Stimulated activated naive CD4-positive, alpha-beta T cell (primary cell): ENCODE results near the gene NCAM1.

ENCODE experiments used
- DNase-seq, 6 experiments: peaks; one replicate each; lab custom pipeline; 2025; lab: John Stamatoyannopoulos, UW

NCAM1 gene

DNA sequence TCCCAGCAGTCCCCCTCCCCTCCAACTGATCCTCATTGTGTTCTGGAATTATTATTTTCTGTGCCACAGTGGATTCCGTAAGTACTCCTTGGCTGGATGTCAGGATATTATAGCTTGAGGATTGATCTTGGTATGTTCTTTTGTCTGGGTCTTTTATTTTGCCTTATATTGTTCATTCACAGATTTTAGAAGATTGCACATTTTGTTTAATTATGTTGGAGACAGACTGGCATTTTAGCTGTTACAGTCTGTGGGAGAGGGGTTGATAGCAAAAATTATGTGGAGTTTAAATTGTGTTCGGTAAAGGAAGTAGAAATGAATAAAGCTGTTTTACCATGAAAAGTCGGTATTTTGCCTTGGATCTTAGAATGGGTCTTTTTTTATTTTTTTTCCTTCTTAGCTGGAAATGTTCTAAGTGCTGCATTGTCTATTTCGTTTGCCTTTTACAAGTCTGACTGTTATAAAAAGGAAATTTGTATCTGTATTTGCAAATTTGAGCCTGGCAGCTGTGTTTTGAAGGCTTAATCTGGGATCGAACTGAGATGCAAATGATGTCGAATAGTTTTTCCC is 211.2 kb downstream of the NCAM1 start:
- no peak for DNase-seq

- no peak for DNase-seq
Observed at GRCh38 chr11:113173126-113173525, 211.9 kb downstream of the NCAM1 start.

DNA sequence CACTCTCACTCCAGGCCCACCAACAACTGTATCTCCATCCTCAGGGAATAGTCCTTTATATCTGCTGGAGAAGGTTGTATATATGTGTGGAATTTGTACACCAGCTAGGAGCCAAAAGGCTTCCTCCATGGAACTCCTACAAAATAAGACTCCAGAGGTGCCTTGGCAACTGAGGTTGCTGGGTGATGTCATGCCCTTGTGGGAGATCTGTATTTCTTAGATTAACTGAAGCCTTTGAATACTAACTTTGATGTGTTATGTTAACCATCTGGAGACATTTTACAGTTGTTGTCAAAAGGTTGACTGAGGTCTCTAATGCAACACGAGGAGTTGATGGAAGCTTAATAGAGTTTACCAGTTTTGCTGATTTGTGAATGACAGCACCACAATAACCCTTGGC is 213.7 kb downstream of the NCAM1 start:
- DNase-seq, result no peak

DNA sequence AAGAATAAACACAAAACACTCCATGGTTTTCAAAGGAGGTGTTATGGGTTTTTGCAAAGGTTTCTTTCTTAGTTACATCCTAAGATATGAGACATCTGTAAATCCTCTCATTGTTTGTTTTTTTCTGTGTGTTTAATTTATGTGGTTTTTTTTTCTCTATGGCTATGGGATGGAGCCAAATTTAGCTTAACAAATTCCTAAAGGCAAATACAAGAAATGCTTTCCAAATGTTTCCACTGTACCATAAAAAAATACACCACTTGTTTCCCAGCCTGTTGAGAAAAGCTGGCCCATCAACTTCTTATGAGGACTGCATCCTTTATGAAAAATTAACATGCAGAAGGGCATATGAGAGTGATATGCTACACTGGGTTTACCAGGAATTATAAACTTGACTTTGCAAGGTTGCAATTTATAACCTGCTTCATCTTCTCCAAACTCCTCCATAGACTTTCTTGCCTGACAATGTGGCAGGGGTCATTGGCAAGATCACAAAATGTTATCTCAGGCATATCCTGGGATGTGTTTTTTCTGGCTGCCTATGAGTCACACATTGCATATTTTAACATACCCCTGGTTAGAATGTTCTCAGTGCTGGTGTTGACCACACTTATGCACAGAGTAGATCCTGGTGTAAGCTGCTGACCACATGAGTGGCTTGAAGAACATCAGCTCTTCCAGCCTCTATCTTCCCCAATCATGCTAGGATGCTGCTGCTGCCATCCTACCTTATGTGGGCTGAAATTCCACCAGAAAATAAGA is 215.6 kb downstream of the NCAM1 start:
- DNase-seq, result no peak

GRCh38 chr11:113177671-113178070 is 216.5 kb downstream of the NCAM1 start:
- no peak for DNase-seq

- no peak for DNase-seq
Observed at GRCh38 chr11:113178381-113179070, 217.3 kb downstream of the NCAM1 start.

- no peak for DNase-seq
Observed at GRCh38 chr11:113179181-113179704, 218.0 kb downstream of the NCAM1 start.

- no peak for DNase-seq
Observed at GRCh38 chr11:113181094-113181493, 219.9 kb downstream of the NCAM1 start.

DNA sequence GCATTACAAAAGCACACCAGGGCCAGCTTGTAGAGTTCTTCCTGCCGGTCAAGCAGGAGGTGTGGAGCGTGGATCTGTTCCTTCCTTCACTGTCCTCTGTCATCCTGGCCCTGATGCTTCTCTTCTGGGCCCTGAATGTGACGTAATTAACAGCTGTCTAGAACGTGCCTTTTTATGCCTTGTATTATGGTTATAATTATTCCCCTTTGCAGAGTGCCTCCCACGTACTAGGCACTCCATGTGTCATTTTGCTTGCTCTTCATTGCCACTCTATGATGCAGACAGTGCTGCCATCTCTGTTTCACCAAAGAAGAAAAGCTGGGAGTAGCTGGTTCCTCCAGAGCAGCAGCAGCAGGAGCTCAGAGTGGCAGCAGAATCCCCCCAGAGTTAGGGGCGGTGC is 221.1 kb downstream of the NCAM1 start:
- no peak for DNase-seq

DNA sequence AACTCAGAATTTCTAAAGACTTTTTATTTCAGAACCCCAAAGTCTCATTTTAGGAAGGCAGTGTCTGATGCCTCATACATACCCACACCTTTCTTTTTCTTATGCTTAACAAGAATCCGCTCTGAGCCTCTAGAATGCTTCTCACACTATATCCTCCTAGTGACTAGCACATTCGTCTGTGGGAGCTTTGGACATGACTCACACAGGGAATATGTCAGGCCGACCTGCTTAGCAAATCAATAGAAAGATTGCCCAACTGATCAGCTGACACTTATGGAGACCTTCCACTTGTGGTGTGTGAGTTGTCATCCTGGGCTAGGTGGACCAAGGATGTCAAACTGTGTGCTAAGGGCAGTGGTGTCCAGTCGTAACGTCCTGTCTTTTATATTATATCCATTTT is 223.3 kb downstream of the NCAM1 start:
- no peak for DNase-seq

- no peak for DNase-seq
Observed at GRCh38 chr11:113188371-113188834, 227.2 kb downstream of the NCAM1 start.

GRCh38 chr11:113189909-113190667 is 228.9 kb downstream of the NCAM1 start:
- no peak for DNase-seq

- no peak for DNase-seq
Observed at GRCh38 chr11:113192121-113192925, 231.1 kb downstream of the NCAM1 start.

DNA sequence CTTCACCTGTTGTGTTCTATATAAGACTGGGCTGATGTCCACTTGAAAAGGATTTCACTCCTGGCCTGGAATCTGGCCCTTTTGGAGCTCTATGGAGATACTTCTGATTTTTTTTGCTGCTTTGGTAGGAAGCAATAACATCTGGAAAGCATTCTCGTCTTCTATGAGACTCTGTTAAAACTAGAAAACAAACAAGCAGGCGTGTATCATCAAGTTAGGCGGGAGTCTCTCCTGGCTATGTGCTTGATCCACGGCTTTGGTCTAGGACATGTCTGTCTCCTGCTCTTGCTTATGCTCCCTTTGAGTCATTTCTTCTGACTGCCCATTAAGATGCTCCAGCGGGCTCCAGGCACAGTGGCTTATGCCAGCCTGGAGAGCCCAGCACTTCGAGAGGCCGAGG is 231.8 kb downstream of the NCAM1 start:
- DNase-seq, result no peak

- DNase-seq, result no peak
Observed at GRCh38 chr11:113193946-113194345, 232.7 kb downstream of the NCAM1 start.

DNA sequence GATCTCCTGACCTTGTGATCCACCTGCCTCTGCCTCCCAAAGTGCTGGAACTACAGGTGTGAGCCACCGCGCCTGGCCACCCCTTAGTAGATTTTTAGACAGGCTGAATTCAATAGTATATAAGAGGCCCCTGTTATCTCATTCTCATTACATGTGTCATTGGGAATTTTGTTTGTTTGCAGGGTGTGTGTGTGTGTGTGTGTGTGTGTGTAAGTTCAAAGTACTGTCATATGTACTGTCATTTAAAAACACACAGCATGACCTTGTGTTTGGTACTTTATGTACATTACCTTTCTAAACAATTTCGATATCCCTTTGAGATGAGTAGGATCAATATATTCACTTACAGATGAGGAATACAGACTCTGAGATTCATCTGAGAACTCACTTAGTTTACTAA is 234.5 kb downstream of the NCAM1 start:
- no peak for DNase-seq

DNA sequence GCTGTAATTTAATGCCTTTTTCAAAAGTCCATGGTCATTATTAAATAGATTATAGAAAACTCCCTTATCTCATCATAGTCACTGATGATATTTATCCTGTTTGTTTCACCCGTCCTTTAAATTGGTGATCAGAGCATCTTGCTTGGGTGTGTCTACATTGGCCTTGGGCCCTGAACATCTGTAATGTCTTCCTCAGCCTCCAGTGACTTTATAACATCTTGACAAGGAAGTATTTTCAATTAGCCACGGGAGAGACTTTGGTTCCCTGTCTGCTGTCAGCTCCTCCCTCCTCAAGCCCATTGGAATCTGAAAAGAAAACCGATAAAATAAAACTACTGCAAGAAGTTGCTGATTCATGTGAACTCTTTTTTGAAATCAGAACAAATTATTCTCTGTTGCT is 236.2 kb downstream of the NCAM1 start:
- no peak for DNase-seq

- no peak for DNase-seq
Observed at GRCh38 chr11:113198972-113199661, 237.9 kb downstream of the NCAM1 start.

DNA sequence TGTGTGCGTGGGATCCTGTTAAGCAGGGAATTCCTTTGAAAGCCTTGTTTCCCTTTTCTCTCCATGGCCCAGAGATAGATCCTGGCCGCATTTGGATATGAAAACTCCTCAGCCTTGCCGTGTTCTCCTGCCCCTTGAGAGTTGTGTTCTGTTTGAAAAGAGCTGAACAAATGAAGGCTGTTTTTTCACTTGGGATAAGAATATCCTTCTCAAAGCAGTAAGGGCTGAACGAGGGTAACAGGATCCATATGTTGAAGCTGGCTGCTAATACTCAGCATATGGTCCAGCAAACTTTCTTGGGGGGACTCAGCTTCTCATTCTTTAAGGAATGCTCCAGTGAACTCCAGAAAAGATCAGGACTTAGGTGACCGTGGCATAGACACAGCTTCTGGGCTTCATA is 238.6 kb downstream of the NCAM1 start:
- DNase-seq, result no peak

- no peak for DNase-seq
Observed at GRCh38 chr11:113201054-113201818, 240.0 kb downstream of the NCAM1 start.
